Measurements from ENCODE around the gene CDK5RAP2.
"Not testable (repeated sequence)": the region's sequence is repeated elsewhere in the genome, so short reads cannot be mapped to it uniquely, and the experiment has no call there.

CDK5RAP2 gene

GRCh38 chr9:120592210-120592609, 12.2 kb upstream of the CDK5RAP2 start:
- no peak for DNase-seq
- ATAC-seq: no peak

- no peak for ATAC-seq
- no peak for DNase-seq
Observed at GRCh38 chr9:120587328-120587727, 7.4 kb upstream of the CDK5RAP2 start.

- ATAC-seq (peak; percentile 6), DNase-seq (peak; percentile 35)
Observed at GRCh38 chr9:120583958-120584369, 4.0 kb upstream of the CDK5RAP2 start.

- ATAC-seq (no peak), DNase-seq (no peak)
Observed at GRCh38 chr9:120579139-120580050, 572 bp downstream of the CDK5RAP2 start.

GRCh38 chr9:120574473-120574872, 5.5 kb downstream of the CDK5RAP2 start:
- DNase-seq: no peak
- no peak for ATAC-seq

GRCh38 chr9:120572472-120572871, 7.5 kb downstream of the CDK5RAP2 start:
- no peak for DNase-seq
- no peak for ATAC-seq

- DNase-seq (no peak), ATAC-seq (no peak)
Observed at GRCh38 chr9:120571443-120572257, 8.3 kb downstream of the CDK5RAP2 start.

GRCh38 chr9:120570296-120570695, 9.7 kb downstream of the CDK5RAP2 start:
- no peak for ATAC-seq
- DNase-seq: no peak

GRCh38 chr9:120569556-120569955, 10.4 kb downstream of the CDK5RAP2 start:
- ATAC-seq: no peak
- DNase-seq: no peak

GRCh38 chr9:120568816-120569215, 11.2 kb downstream of the CDK5RAP2 start:
- DNase-seq (no peak), ATAC-seq (no peak)

- ATAC-seq: no peak
- DNase-seq: no peak
Observed at GRCh38 chr9:120567874-120568273, 12.1 kb downstream of the CDK5RAP2 start.

GRCh38 chr9:120567081-120567480, 12.9 kb downstream of the CDK5RAP2 start:
- ATAC-seq: no peak
- no peak for DNase-seq

GRCh38 chr9:120564589-120564988, 15.4 kb downstream of the CDK5RAP2 start:
- DNase-seq (no peak), ATAC-seq (no peak)

GRCh38 chr9:120562861-120563443, 17.0 kb downstream of the CDK5RAP2 start:
- DNase-seq (no peak), ATAC-seq (no peak)

- no peak for DNase-seq
Observed at GRCh38 chr9:120561709-120562108, 18.3 kb downstream of the CDK5RAP2 start.

GRCh38 chr9:120559546-120559945, 20.4 kb downstream of the CDK5RAP2 start:
- DNase-seq: no peak
- ATAC-seq: no peak

More at GRCh38 chr9:120561709-120562108, 18.3 kb downstream of the CDK5RAP2 start:
- no peak for ATAC-seq

- peak; percentile 23 for ATAC-seq
Observed at GRCh38 chr9:120558454-120558853, 21.5 kb downstream of the CDK5RAP2 start.

GRCh38 chr9:120557205-120557604, 22.8 kb downstream of the CDK5RAP2 start:
- DNase-seq (no peak), ATAC-seq (no peak)

More at GRCh38 chr9:120558454-120558853, 21.5 kb downstream of the CDK5RAP2 start:
- DNase-seq: no peak

- DNase-seq (no peak), ATAC-seq (no peak)
Observed at GRCh38 chr9:120556775-120557174, 23.2 kb downstream of the CDK5RAP2 start.

- ATAC-seq: no peak
- DNase-seq: no peak
Observed at GRCh38 chr9:120555839-120556238, 24.1 kb downstream of the CDK5RAP2 start.

GRCh38 chr9:120552210-120552704, 27.7 kb downstream of the CDK5RAP2 start:
- not testable (repeated sequence) for DNase-seq, ATAC-seq

Measured in stimulated activated naive CD8-positive, alpha-beta T cell treated with anti-CD3 and anti-CD28 coated beads, Interleukin-15, Interleukin-2, amounts not matched to agents 100 U/mL and 50 U/mL, for 24 hours (primary cell).